HG02678 (cell line): ENCODE measurements around the gene RAB6B.

Experiments used
- ATAC-seq: cut with Tn5 transposase; IDR thresholded peaks from one replicate; pipeline ENCODE4 v1.9.1; 2021; ENCODE audit warnings: mild to moderate bottlenecking, moderate library complexity; ENCODE audit not compliant: unreplicated experiment

Gene RAB6B

DNA sequence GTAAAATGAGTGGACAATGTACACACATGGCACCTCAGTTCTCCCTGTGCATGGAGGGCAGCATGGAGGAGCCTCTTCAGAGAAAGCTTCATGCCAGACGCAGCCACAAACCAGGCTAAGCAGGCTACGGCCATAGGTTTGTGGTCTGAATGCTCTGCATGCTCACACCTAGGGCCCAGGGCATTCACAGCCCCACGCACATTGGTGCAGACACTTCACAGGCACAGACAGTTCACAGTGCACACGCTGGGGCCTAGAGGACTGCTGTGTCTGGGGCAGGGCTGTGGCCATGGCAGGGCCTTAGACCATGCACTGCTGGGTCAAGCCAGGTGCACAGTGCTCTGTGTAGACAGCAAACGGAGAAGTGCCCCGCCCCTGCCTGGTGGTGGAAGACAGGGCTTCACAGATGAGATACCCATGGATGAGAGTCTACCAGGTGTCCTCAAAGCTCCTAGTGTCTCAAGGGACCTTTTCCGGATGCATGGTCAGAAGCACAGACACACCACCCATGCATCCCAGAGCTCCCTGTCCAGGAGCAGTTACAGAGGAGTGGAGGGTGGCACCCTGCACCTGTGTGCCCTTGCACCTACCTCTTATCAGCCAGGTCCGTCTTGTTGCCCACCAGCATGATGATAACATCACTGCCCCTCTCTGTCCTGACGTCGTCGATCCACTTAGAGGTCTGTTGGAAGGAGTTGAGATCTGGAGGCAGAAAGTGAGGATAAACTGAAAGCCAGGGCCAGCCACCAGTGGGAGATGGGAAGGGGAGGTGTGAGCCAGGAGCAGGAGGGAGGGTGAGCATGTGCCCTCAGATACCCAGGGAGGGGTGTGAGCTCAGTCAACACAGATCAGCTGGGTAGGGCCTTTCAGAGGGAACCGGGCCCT is 56.5 kb downstream of the RAB6B start:
- no peak for ATAC-seq

- ATAC-seq: no peak
Measured at GRCh38 chr3:133838296-133838789, 57.3 kb downstream of the RAB6B start.

DNA sequence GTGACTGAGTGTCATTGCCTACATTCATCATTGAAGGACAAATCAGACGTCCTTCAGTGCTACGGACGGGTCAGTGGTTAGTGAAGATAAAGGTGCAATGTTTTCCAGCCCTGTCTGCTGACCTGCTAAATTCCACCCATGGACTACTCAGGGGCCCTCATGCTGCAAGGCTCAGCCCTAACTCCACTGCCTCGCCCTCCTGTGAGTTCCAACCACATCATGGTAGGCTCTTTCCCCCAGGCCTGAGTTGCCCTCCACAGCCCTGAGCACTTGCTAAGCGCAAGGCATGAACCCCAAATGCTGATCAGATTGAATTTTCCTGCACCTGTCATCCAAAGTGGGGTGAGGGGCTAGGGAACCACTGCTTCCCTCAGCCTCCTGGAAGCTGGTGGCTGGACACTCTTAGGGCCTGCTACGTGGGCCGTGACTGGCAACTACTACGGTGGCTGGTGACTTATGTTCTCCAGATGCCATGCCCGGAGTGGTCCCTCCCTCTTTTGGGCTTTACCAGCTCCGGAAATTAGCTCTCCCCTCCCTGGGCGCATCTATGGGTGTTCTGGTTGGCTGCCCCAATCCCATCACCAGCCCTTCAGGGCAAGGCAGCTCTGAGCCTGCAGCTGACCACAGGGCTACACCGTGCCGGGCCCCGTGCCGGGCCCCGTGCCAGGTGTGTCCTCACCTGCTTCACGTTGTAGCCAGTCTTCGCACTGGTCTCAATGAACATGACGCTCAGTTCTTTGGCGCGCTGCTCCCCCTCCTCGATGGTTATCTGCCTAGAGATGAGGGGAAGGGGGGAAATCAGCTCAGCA is 58.0 kb downstream of the RAB6B start:
- no peak for ATAC-seq

DNA sequence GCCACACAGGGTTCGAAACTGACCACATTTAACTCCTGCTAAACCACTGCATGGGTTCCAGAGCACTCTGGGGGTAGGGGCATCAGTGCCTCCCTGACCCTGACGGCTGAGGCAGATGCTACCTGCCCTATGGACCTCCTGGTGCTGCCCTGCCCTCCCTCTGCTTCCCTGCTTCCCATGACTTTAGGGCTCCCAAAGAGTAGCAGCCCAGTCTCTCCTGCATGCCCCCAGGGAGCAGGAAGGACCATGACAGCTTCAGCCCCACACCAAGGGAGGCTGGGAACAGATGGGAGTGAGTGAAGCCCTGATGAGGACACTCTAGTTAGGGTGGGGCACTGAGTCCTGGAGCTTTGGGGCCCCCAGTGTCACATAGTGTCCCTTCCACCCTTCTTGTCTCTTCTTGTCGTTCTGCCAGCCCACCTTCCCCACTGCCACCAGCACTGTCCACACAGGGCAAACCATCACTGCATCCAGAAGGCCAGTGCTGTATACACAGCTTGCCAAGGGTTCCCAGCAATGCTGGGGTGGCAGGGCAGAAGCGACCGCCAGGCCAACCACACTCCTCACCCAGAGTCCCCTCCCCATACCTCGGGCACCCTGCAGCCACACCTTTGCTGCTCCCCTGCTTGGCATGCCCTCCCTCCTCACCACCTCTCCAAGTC is 59.1 kb downstream of the RAB6B start:
- ATAC-seq: no peak

GRCh38 chr3:133835961-133836360 is 59.7 kb downstream of the RAB6B start:
- ATAC-seq: no peak

- no peak for ATAC-seq
Measured at GRCh38 chr3:133835418-133835743, 60.3 kb downstream of the RAB6B start.

- ATAC-seq: no peak
Measured at GRCh38 chr3:133834621-133835417, 60.9 kb downstream of the RAB6B start.

DNA sequence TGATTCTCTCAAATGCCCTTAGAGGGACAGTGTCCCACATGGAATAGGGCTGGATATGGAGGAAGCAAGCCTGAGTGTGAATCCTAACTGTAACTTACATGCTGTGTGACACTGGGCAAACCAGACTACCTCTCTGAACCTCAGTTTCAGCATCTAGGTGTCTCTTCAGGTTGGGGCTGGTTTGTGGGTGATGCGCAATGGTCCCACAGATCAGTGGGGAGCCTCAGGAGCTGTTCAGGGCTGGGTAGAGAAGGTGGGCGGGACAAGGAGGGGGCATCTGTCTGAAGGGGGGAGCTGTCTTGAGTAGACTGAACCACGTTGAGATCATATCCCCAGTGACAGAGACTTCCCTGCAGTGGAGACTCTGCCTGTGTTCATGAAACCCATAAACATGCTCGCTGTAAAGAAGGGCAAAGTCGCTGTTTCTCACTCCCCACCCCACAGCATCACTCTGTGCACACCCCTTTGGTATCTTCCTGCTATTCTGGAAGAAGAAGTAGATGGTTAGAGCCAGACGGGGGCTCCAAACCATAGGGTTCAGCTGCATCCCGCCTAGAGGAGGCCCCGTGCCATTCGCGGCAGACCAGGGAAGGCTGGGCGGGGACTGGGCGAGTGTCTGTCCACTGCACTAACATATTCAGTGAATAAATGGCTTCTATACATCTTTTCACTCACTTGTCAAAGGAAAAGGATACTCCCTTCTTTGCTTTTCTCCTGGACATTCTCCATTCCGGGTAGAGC is 61.6 kb downstream of the RAB6B start:
- ATAC-seq: no peak

DNA sequence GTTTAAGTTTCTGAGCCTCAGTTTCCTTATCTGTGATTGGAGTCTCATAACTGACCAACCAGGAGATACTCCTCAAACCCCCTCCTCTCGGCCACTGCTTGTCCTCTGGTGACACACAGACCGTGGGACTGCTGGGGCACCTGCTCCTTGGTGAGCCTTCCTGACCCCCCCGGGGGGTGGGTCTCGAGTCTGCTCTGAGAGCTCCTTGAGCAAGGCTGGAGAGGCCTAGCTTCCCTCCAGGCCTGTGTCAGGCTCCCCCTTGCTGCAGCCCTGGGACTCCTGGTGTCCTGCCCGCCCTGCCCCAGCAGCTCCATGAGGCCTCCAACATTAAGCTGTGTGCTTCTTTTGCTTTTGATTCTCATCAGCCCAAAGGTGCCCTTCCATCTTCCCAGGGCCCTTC is 62.4 kb downstream of the RAB6B start:
- ATAC-seq: no peak

GRCh38 chr3:133832802-133833144 is 62.9 kb downstream of the RAB6B start:
- ATAC-seq: no peak

DNA sequence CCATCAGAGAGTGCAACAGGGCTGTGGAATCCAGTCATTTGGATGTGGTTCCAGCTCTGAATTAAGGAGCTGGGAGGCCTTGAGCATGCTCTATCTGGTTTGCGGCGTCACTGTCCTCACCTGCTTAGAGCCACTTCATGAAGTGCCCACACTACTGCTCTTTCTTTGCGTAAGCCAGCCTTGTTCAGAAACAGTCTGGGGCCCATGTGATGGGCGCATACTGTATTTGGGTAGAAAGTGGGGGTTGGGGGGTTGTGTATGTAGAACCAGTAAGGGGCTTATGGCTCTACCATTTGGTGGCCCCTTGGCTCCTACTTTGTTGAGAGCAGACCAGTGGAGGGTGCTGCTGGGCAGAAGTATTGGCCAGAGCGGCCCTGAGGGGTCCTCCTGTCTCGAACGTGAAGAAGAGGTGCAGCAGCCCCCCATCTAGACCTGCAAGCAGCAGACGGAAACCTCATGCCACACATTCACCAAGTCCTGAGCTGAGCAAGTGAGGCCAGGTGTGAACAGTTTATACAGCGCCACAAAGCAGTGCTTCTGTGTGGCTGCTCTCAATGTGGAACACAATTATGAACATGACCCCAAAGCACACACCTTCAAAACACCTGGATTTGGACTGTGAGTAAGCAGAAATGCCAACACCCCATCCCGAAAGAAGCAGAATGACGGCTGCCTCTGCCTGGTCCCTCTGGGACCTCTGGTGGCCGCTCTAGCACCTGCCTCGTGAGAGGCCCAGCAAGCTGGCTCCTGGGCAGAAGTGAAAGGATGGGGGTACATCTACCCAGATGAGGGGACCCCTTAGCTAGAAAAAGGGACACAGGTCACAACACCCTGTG is 63.5 kb downstream of the RAB6B start:
- no peak for ATAC-seq

DNA sequence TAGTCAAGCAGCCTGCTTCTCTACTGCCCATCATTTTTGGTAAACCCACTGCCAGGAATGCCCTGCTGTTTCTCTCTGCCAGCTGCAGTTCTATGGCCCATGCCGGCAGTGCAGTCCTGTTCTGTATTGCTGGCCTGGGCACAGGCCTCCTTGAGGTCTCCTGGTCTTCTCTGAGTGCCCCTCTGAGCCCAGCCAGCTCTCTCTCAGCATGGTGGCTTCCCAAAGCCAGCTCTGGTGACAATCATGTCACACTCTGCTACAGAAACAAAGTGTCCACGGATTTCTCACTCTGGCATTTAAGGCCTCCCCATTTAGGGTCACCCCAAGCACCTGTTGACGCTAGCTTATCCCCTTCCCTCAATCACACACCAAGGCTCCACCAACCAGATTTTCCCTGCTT is 65.6 kb downstream of the RAB6B start:
- ATAC-seq: no peak

GRCh38 chr3:133829310-133829707 is 66.4 kb downstream of the RAB6B start:
- ATAC-seq: no peak

GRCh38 chr3:133828576-133829309 is 66.9 kb downstream of the RAB6B start:
- no peak for ATAC-seq

GRCh38 chr3:133827684-133828083 is 68.0 kb downstream of the RAB6B start:
- no peak for ATAC-seq

- ATAC-seq: no peak
Measured at GRCh38 chr3:133827136-133827535, 68.5 kb downstream of the RAB6B start.

- ATAC-seq: no peak
Measured at GRCh38 chr3:133825969-133826727, 69.5 kb downstream of the RAB6B start.

GRCh38 chr3:133824961-133825485 is 70.7 kb downstream of the RAB6B start:
- ATAC-seq: no peak
